Activated CD8-positive, alpha-beta memory T cell treated with anti-CD3 and anti-CD28 coated beads, Interleukin-2, amount 50 U/mL, for 24 hours (primary cell): ENCODE measurements around the gene ALKBH5.

ENCODE experiments used
- DNase-seq: peaks from one replicate; pipeline ENCODE4 v3.0.0-alpha.2; 2020; ENCODE audit errors: extremely low read depth

Gene ALKBH5

DNA sequence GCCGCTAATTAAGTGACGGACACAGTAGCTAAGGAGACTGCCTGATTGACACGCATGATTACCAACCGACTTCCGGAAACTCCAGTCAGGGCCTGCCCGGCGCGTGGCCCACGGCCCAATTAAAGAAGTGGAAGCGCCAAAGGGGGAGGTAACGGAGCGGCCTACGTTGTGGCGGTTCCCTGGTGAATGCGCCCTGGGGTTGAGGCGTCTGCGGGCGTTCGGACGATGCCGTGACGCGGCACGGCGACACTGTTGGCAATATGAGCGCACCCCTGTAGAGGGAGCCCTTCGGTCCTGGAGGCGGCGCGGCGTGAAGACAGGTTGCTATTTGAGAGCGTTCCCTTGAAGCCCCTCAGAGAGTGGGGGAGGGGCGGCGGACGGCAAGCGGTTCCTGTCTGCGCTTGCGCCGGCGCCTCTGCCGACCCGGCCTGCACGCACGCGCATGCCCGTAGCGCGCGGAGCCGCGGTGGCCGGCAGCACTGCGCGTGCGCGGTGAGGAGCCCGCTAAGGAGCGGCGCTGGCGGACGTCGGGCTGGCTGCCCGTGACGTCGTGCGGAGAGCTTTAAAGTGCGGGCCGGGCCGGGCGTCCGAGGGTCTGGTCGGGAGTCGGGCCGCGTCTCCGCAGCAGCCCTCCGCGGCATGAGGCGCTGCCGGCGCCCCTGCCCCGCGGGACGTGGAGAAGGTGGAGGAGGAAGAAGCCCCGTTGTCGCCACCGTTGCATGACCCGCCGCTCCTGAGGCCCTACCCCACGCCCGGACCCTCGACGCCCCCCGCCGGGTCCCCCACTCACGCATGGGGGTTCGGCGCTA, at the start of gene ALKBH5:
Gene ALKBH5, plus strand, starts transcription at position 495 of the 809 bp plus-strand sequence. CDS start 416 bp downstream, outside the sequence.
- DNase-seq = peak; percentile 92

DNA sequence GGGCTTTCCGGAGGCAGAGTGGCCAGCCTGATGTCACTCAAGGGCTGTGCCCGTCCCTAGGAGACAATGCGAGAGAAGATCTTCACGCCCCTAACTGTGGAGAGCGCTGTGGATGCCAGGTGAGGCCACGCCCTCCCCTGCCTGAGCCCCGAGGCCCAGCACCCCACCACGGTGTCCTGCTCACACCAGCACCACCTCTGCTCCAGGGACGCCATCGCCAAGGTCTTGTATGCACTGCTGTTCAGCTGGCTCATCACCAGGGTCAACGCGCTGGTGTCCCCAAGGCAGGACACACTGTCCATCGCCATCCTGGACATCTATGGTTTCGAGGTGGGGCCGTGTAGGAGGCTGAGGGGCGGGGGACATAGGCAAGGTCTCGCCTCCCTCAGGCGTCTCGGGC, 47.3 kb upstream of the ALKBH5 start:
- no peak for DNase-seq

DNA sequence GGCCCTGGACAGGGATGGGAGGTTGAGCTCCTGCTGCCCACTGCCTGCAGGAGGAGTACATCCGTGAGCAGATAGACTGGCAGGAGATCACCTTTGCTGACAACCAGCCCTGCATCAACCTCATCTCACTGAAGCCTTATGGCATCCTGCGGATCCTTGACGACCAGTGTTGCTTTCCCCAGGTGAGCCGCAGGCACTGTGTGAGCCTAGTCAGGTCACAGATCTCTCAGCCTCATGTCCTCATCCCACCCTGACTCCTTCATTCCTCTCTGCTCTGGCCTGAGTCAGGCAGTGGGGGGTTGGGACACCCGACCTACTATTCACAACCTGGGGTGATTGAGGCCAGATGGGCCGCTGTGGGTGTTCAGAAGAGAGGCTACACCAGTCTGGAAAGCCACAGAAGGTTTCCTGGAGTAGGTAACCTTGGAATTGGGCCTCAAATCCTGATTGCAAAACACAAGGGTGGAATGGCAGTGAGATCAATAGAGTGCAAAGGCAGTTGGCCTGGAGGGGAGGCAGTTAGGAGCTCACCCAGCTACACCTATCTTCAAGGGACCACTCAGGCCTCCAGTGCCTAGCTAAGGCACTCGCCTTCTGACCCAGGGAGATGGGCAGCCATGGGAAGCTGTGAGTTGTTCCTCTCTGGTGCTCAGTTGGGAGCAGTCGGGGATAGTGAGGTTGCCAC, 45.4 kb upstream of the ALKBH5 start:
- DNase-seq = no peak

DNA sequence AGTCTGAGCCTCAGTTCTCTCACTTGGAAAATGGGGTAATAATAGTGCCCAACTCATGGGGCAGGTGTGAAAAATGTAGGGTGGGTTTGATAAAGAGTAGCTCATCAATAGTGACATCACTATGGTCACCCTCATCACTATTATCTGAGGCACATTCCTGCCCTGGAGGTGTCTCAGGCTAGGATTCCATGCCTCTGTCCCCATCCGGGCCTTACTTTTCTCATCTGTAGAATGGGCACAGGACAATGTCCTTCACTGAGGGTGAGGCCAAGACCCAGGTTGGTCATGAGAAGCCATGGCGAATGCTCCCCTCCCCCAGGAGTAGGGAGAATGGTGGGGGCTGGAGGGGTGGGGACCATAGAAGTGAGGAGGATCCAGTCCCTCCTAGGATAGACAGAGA, 44.5 kb upstream of the ALKBH5 start:
- no peak for DNase-seq

DNA sequence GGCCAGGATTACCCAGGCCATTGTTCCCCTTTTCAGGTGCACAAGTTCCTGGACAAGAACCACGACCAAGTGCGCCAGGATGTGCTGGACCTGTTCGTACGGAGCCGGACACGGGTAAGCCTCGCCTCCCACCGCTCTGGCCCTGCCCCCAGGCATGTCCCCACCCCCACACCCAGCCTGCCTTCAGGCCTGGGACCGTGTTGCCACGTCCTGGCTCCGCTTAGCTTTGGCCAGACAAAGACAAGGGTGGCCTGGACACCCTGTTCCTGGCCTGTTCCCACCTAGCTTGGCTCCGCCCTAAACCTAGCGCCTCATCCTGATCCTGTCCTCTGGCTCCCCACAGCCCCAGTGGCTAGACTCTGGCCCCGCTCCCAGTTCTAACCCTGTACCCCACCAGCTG, 44.1 kb upstream of the ALKBH5 start:
- DNase-seq = no peak

DNA sequence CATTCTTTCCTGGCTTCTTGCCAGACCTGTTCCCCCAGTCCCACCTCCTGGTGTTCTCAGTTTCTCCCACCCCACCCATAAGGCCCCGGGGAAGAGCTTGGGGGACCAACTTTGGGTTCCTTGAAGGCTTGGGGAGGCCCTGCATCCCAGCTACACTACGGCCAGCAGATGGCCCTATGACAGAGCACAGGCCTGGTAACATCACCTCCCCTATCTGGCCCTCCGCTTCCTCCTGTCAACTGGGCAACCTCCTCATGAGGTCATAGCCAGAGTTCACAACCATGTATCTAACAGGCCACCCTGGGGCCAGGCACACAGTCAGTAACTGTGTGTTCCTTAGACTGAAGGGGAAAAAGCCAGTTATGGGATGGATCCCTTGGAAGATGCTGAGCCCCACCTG, 43.7 kb upstream of the ALKBH5 start:
- DNase-seq = no peak

DNA sequence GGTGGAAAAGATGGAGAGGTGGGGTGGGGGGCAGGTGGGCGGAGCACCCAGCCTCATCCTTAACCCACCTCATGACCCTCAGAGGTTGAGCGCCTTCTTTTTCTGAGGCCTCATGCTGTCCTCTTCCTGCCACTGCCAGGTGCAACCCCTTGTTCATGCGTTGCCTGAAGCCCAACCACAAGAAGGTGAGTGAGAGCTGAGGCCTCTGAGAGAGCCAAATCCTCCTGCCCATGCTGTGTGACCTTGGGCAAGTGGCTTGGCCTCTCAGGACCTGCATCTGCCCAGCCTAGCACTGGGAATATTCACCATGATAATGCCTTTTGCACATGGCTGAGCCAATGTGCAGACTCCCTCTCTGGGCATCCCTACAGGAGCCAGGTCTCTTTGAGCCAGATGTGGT, 43.0 kb upstream of the ALKBH5 start:
- no peak for DNase-seq

DNA sequence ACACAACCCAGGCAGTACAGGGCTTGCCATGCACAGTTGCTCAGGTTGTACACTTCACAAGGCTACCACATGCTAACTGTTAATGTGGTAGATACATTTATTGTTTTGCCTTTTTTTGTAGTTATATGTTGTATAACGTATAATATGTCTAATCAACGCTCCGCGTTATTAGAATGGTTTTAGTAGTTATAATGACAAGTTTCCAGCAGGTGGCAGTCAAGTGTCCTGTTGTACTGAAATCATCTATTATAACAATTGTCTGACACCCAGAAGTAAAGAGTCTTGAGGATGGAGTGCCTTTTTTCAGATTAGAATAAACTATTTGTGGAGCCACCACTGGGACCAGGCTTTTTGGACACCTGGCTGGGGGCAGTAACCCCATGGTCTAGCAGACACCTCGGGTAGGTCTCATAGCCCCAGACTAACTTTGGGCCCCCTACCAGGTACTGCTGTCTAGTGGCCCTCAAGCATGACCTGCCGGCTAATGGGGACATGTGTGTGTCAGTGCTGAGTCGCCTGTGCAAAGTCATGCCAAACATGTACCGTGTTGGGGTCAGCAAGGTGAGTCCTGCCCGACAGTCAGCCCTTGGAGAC, 42.3 kb upstream of the ALKBH5 start:
- no peak for DNase-seq

DNA sequence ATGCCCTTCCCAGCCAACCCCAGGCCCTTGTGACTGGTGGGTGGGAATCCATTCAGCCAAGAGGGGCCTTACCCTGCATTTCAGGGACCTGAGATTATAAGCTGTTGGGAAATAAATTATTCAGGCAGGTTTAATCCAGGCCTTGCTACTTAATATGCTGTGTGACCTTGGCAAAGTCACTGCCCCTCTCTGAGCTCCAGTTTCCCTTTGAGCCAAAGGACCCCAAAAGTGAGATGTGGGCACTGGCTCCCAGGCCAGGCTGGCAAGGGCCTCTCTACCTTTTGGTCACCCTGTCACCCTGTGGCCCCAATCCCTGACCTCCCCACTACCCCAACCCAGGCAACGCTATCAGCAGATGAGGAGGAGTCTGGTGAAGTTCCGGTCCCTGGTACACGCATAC, 41.2 kb upstream of the ALKBH5 start:
- DNase-seq = no peak

DNA sequence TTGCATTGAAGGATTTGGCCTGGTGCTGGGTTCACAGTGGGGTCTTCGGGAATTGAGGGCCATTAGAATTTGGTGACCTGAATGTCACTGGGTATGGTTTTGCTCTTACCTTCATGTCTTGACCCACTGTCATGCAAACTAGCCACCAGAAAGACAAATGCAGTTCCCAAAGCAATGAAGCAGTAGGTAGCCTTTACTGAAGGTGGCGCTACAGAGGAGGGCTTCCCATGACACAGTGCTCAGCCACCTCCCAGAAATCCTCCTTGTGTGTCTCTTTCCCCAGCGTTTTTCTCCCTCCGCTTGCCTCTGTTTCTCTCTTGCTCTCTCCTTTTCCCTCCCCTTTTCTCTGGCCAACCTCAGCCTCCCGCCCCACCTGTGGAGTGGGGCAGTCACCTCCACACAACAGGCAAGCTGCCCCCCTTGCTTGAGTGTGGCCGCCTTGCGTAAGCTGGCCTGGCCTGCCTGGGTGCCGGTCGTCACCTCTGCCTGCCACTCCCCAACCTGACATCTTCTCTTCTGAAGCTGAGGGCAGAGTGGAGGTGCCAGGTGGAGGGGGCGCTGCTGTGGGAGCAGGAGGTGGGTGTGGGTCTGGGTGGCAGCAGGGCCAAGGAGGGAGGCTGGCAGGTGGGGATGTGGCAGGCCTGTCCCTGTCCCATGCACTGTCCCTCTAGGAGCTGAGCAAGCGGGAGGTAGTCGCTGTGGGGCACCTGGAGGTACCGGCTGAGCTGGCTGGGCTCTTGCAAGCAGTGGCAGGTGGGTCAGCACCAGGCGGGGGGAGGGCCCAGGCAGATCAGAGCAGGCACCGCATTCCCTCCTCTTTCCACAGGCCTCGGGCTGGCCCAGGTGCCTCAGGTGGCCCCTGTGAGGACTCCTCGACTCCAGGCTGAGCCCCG, 40.3 kb upstream of the ALKBH5 start:
- no peak for DNase-seq

DNA sequence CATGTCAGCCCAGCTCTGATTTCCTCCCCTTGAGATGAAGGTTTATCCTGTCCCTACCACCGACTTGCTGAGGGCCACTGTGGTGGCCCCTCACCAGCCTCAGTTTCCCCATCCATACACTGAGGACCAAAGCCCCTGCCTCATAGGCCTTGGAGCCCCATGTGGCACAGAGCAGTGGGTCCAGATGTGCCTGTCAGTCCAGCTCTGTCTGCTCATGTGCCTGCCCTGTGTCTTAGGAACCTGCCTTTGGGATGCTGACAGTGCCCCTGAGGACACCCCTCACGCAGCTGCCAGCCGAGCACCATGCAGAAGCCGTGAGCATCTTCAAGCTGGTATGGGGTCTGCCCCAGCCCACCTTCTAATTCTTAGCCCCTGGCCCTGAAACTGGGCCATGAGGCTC, 39.4 kb upstream of the ALKBH5 start:
- no peak for DNase-seq

DNA sequence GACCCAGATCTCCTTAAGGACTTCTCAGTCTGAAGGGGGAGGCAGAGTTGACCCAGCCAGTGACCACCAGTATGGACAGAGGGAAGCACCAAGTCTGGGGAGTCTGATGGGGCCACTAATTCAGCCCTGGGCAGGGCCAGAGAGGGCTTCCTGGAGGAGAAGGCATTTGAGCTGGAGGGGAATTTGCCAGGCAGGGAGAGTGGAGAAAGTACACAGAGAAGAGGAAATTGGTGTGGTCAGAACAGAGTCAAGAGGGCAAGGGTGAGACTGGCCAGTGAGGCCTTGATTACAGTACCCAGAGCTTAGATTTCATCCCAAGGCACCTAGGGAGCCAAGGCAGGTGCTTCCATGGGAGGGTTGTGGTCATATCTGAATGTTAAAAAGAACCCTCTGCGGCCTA, 38.8 kb upstream of the ALKBH5 start:
- no peak for DNase-seq

DNA sequence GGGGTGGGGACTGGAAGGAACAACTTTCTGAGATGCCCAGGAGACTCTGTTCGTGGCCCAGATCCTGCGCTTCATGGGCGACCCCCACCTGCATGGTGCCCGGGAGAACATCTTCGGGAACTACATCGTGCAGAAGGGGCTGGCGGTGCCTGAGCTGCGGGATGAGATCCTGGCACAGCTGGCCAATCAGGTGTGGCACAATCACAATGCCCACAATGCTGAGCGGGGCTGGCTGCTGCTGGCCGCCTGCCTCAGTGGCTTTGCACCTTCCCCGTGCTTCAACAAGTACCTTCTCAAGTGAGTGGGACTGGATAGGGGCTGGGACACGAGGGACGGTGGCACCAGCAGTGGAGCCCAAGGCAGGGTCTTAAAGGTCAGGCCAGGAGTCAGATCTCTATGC, 37.8 kb upstream of the ALKBH5 start:
- DNase-seq = no peak

DNA sequence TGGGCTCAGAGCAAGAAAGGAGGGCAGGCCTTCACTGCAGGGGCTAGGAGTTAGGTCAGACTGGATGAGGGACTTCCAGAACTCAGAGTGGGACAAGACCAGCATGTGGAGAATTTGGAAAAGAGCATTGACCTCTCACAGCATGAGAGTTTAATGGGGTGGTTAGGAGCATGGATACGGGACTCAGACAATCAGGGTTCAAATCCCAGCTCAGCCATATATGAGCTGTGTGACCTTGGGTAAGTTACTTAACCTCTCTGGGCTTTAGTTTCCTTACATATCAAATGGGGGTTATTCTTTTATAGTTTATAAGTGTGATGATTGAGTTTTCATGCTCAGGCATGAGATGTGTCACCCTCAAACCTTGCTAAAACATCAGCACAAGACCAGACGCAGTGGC, 37.4 kb upstream of the ALKBH5 start:
- DNase-seq = no peak

DNA sequence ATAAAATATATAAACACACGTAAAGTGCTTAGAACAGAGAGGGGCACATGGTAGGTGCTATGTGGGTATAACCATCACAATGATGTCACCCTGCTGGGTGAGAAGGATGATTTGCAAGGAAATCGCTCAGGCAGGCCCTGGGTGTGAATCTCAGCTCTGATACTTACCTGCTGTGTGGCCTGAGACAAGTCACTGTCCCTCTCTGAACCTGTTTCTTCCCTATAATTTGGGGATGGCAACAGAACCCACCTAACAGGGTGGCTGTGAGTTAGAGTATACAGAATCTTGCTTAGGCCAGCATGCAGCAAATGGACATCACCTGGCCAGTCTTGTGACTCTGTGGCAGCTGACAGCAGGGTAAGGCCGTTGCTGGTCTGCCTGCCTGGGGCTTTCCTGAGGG, 36.6 kb upstream of the ALKBH5 start:
- DNase-seq = no peak

DNA sequence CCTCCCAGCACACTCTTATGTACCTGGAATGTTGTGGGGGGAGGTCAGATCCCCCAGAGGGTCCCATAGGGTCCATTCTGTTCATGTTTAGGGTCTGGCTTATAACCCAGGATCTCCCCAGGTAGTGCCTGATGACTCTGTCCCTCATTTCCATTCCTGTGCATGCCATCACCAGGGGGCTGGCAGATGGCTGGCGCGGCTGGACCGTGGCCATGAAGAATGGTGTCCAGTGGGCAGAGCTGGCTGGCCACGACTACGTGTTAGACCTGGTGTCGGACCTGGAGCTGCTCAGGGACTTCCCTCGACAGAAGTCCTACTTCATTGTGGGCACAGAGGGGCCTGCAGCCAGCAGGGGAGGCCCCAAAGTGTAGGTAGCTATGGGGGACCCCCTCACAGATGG, 35.0 kb upstream of the ALKBH5 start:
- no peak for DNase-seq

DNA sequence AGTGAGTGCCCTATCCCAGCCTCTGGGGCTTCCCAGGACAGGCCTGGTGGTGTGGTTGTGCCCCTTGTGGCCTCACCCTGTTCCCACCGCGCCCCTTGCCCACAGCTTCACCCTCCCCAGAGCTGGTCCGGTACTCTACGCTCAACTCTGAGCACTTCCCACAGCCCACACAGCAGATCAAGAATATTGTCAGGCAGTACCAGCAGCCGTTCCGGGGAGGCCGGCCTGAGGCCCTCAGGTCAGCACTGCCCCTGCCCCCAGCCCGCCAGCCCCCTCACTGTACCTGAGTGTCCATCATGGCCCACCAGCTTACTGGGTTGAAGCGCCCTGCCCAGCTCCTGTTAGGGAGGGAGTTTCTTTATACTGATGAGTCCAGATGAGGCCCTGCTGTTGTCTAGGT, 32.3 kb upstream of the ALKBH5 start:
- DNase-seq = no peak

DNA sequence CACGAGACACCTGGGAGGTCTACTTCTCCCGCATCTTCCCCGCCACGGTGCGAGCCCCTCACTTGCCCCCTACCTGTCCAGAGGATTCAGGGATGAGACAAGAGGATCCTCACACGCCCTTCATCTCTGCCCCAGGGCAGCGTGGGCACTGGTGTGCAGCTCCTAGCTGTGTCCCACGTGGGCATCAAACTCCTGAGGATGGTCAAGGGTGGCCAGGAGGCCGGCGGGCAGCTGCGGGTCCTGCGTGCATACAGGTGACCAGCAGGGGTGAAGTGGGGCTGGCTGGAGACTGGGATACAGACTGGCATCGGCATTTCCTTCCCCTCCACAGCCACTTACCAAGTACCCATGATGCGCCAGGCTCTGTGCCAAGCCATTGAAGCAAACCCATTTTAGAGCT, 28.4 kb upstream of the ALKBH5 start:
- no peak for DNase-seq

DNA sequence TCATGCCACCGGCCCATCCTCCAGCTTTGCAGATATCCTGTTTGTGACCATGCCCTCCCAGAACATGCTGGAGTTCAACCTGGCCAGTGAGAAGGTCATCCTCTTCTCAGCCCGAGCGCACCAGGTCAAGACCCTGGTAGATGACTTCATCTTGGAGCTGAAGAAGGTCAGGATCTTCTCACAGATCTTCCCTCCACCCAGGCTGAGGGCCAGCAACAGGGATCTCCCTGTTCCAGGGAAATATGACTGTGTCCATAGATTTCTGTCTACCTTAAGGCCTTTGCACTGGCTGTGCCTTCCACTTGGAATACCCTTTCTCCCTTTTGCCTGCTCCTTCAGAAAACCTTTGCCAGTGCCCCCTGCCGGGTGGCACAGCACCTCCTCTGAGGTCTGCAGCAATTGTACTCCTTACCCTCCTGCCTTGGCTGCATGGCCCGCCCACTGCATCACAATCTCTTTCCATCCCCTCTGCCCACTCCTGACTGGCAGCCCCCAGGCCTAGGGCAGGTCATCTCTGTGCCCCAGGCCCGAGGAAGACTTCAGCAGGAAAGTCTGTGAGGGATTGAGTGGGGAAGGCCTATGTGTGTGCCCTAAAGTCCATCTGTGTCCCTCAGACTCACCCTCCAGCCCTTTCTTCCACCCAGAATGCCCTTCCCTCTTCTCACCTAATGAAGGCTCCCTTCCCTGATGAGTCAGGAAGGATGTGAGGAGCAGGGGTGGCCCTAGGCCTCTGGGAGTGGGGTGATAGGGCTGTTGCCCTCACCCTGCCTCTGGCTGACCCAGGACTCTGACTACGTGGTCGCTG, 27.3 kb upstream of the ALKBH5 start:
- DNase-seq = no peak

DNA sequence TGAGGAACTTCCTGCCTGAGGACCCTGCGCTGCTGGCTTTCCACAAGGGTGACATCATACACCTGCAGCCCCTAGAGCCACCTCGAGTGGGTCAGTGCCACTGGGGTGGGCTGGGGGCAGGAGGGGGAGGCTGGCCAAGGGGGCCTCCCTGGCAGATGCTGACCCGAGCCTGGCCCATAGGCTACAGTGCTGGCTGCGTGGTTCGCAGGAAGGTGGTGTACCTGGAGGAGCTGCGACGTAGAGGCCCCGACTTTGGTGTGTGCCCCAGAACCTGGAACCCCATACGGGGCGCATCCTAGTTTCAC, 26.7 kb upstream of the ALKBH5 start:
- no peak for DNase-seq

DNA sequence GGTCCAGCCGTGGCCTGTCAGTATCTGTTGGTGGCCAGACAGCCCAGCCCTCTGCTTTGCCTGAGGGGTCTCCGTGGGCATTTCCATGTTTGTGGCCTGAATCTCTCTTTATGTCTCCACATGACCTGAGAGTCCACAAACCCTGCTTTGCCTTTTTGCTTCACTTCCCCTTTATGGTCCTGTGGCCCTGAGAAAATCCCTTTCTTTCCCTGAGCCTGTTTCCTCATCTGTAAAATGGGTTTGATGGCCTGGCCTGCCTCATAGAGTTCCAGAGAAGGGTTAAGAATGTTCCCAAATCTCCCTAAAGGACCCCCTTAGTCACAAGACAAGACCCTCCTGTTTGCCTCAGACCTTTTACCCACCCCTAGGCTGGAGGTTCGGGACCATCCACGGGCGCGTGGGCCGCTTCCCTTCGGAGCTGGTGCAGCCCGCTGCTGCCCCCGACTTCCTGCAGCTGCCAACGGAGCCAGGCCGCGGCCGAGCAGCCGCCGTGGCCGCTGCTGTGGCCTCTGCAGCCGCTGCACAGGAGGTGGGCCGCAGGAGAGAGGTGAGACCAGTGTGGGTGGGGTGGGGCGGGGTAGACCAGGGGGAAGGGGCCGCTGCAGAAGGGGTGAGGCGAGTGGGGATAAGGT, 26.2 kb upstream of the ALKBH5 start:
- no peak for DNase-seq
